GM21619 (cell line): ENCODE results near the gene ZFP28.

Experiments
- ATAC-seq: cut with Tn5 transposase; IDR thresholded peaks from one replicate; pipeline ENCODE4 v1.9.1; 2021; ENCODE audit not compliant: unreplicated experiment

Gene ZFP28

GRCh38 chr19:56595548-56595899 lies 56.8 kb downstream of the ZFP28 start:
- peak; percentile 12 for ATAC-seq

- no peak for ATAC-seq
Observed at GRCh38 chr19:56596676-56597075, 57.9 kb downstream of the ZFP28 start.

GRCh38 chr19:56597696-56598095 lies 58.9 kb downstream of the ZFP28 start:
- no peak for ATAC-seq

GRCh38 chr19:56601375-56601774 lies 62.6 kb downstream of the ZFP28 start:
- no peak for ATAC-seq

GRCh38 chr19:56603829-56604228 lies 65.1 kb downstream of the ZFP28 start:
- no peak for ATAC-seq
